SJCRH30 (cell line): ENCODE measurements around the gene MGAT1. TPM values are rescaled to one million over a fixed set of nuclear protein-coding genes. Genes with fewer than 3 reads are reported as not detected.
"Not testable (repeated sequence)": the region's sequence is repeated elsewhere in the genome, so short reads cannot be mapped to it uniquely, and the experiment has no call there.

Source experiments
- DNase-seq, 2 experiments: peaks; one replicate each; pipeline ENCODE4 v3.0.0-alpha.2; 2015 to 2020
- H3K27ac ChIP-seq: fragments of 250-450 bp; sonication (Bioruptor Pico); 2 replicates; pipeline ENCODE4 v1.5.1; 2020; ENCODE audit warnings: mild to moderate bottlenecking, moderate library complexity
- H3K27me3 ChIP-seq: fragments of 250-450 bp; sonication (Bioruptor Pico); 2 replicates; pipeline ENCODE4 v1.5.1; 2020; ENCODE audit warnings: mild to moderate bottlenecking, moderate library complexity
- H3K36me3 ChIP-seq: fragments of 250-450 bp; sonication (Bioruptor Pico); 2 replicates; pipeline ENCODE4 v1.5.1; 2020; ENCODE audit warnings: mild to moderate bottlenecking, moderate library complexity
- H3K4me1 ChIP-seq: fragments of 250-450 bp; sonication (Bioruptor Pico); 2 replicates; pipeline ENCODE4 v1.5.1; 2020; ENCODE audit warnings: mild to moderate bottlenecking, moderate library complexity
- H3K4me3 ChIP-seq: fragments of 250-450 bp; sonication (Bioruptor Pico); 2 replicates; pipeline ENCODE4 v1.5.1; 2020; ENCODE audit warnings: mild to moderate bottlenecking, moderate library complexity
- H3K9me3 ChIP-seq: fragments of 250-450 bp; sonication (Bioruptor Pico); replicated peaks from 2 replicates; pipeline ENCODE4 v1.5.1; 2020; ENCODE audit warnings: mild to moderate bottlenecking, moderate library complexity
- total RNA-seq: library from RNA; depleted of rRNA; stranded (reverse); fragments of >200 nt; shearing (Covaris generic); gene quantifications from 2 replicates; pipeline ENCODE4 v1.2.3, GENCODE V29; 2014; rRNA removed

MGAT1 gene
- total RNA-seq, 1 experiment from 2014 or later = 85.6 TPM

DNA sequence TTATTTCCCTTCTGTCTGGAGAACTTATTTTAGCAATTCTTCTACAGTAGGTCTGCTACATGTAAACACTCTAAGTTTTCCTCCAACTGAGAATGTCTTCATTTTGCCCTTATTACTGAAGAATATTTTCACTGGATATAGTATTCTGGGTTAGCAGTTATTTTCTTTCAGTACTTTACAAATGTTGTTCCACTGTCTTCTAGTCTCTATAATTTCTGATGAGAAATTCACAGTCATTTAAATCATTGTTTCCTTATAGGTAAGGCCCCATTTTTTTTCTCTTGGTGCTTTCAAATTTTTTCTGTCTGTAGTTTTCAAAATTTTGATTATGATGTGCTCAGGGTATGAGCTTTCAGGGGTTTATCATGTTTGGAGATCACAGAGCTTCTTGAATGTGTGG lies 30.8 kb downstream of the MGAT1 start:
- Histone ChIP-seq H3K27me3 (no peaks in the 10 kb centered on the region), H3K27ac (no peak overlapping the region), H3K4me1 (no peaks in the 10 kb centered on the region), H3K36me3 (no peaks in the 10 kb centered on the region), H3K4me3 (no peak overlapping the region), H3K9me3 (no peaks in the 10 kb centered on the region; the same call in 1 of the 2 replicates)
- DNase-seq = no peak

DNA sequence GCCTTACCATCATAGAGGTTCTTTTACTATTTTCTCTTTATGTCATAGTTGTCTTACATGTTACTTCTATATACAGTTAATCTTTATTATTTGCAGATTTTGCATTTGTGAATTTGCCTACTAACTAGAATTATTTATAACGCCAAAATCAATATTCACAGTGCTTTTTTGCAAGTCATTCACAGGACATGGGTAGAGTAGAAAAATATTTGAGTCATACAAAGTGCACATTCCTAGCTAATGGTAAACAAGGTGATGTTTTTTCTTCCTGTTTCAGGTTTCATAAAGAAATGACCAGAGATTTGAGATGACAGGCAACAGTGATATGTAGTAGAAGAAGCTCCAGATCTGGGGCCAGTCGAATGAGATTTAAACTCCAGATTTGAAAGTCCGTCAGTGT lies 32.8 kb downstream of the MGAT1 start:
- H3K27ac ChIP-seq = no peak overlapping the region
- no peaks in the 10 kb centered on the region for H3K36me3 ChIP-seq
- DNase-seq = no peak
- H3K4me3 ChIP-seq = no peak overlapping the region
- H3K27me3 ChIP-seq = no peaks in the 10 kb centered on the region
- no peaks in the 10 kb centered on the region for H3K4me1 ChIP-seq
- no peaks in the 10 kb centered on the region; the same call in 1 of the 2 replicates for H3K9me3 ChIP-seq

DNA sequence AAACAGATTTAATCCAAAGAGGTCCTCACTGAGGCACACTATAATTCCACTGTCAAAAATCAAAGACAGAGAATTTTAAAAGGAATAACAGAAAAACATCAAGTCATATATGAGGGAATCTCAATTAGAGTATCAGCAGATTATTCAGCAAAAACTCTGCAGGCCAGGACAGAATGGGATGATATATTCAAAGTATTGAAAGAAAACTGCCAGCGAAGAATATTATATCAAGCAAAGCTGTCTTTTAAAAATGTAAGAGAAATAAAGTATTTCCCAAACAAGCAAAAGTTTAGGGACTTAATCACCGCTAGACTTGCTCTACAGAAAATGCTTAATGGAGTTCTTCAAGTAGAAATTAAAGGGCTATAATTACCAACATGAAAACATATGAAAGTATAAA lies 47.0 kb downstream of the MGAT1 start:
- Histone ChIP-seq H3K27ac (no peak overlapping the region), H3K4me1 (no peaks in the 10 kb centered on the region), H3K36me3 (no peaks in the 10 kb centered on the region), H3K4me3 (no peak overlapping the region), H3K27me3 (no peaks in the 10 kb centered on the region), H3K9me3 (no peaks in the 10 kb centered on the region)
- no peak for DNase-seq

DNA sequence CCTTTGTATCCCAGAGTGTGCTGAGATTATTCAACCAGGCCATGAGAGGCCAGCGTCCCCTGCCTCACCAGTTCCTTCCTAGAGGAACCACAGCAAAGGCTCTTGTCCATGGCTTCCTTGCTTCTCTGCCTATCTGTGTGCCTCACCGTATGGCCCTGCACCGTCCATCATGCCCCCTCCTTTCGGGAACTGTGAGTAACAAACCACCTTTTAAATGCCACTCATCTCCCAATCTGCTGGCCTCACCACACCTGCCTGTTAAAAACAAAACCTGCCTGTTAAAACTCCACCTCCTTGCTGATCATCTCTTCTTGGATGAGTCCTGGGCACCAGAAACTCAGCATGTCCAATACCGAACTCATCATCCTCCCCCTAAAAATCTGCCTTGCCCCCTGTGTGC lies 58.4 kb downstream of the MGAT1 start:
- Histone ChIP-seq H3K9me3 (no peaks in the 10 kb centered on the region; the same call in 1 of the 2 replicates), H3K27ac (no peak overlapping the region), H3K4me3 (no peak overlapping the region), H3K27me3 (peaks cover 16% of the 10 kb centered on the region; the same call in 1 of the 2 replicates), H3K4me1 (no peaks in the 10 kb centered on the region), H3K36me3 (no peaks in the 10 kb centered on the region)
- DNase-seq = no peak

DNA sequence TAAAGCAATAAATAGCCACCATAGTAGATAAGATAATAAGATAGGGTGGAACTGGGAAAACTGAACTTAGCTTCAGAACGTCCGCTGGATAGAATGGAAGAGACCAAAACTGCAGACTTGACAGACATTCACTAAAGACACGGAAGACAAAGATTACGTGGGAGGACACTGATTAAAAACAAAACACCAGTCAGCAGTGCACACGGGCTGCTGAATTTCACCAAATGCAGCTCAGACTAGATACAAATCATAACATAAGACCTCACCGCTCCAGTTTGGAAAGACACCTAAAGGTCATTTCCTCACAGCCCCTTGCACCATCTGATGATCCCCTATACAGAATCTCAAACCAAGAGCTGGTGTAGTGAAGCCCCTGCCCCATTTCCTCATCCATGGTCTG lies 59.9 kb downstream of the MGAT1 start:
- H3K9me3 ChIP-seq = no peaks in the 10 kb centered on the region; the same call in 1 of the 2 replicates

DNA sequence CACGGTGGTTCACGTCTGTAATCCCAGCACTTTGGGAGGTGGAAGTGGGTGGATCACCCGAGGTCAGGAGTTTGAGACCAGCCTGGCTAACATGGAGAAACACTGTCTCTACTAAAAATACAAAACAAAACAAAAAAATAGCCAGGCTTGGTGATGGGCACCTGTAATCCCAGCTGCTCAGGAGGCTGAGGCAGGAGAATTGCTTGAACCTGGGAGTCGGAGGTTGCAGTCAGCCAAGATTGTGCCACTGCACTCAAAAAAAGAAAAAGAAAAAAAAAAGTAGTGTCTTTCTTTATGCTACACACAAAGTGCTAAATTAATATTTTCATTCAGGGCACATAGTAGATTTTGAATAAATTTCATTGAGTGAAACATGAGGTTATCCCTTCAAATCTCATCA lies 61.7 kb downstream of the MGAT1 start:
- H3K4me3 ChIP-seq, DNase-seq, H3K36me3 ChIP-seq, H3K9me3 ChIP-seq, H3K4me1 ChIP-seq, H3K27ac ChIP-seq: not testable (repeated sequence)
- H3K27me3 ChIP-seq = peaks cover 15% of the 10 kb centered on the region; the same call in 1 of the 2 replicates

More for the DNA sequence above, 59.9 kb downstream of the MGAT1 start:
- no peak for DNase-seq
- peaks cover 16% of the 10 kb centered on the region; the same call in 1 of the 2 replicates for H3K27me3 ChIP-seq
- H3K4me3 ChIP-seq = no peak overlapping the region
- H3K36me3 ChIP-seq = no peaks in the 10 kb centered on the region
- no peaks in the 10 kb centered on the region for H3K4me1 ChIP-seq
- H3K27ac ChIP-seq = no peak overlapping the region

DNA sequence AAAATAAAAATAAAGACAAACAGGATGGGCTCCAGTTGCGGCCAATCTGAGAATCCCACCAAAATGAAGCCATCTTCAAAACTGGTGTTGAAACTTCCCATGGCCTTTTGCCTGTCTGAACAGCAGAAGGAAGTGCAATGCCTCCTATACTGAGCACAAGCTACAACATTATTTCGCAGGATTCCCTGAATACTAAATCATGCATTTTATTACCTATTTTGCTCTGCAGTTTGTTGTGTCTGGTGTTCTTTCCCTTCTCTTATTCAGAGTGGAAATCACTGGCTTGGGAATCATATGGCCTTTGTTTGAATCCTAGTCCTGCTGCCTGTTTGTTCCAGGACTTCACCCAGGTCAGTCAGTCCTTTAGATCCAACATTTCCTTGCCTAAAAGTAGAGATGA lies 62.6 kb downstream of the MGAT1 start, which contains the start of gene OR2Y1:
OR2Y1 (minus strand) TSS at position 101 of the 400 bp plus-strand sequence; CDS start at position 101, 0 bp downstream.
- Histone ChIP-seq H3K9me3 (no peaks in the 10 kb centered on the region; the same call in 1 of the 2 replicates), H3K27ac (no peak within 1 kb of the TSS), H3K27me3 (peaks cover 11% of the 10 kb centered on the region; the same call in 1 of the 2 replicates), H3K4me1 (no peaks in the 10 kb centered on the region), H3K4me3 (no peak within 1 kb of the TSS), H3K36me3 (no peaks in the 10 kb centered on the region)
- DNase-seq = no peak

DNA sequence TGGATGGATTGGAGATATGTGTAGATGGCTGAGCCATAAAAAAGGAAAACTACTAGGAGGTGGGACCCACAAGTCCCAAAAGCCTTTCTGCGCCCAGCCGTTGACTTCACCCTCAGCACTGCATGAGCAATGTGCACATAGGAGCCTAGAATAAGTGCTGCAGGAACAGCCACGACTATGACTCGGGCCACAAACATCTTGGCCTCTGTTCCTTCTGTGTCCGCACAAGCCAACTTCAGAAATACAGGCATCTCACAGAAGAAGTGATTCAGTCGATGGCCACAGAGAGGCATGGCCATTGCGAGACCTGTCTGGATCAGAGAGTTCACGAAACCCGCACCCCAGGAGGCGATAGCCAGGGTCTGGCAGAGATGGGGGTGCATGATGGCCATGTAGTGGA lies 63.3 kb downstream of the MGAT1 start:
- DNase-seq = no peak
- H3K36me3 ChIP-seq = no peaks in the 10 kb centered on the region
- no peaks in the 10 kb centered on the region; the same call in 1 of the 2 replicates for H3K9me3 ChIP-seq
- no peak overlapping the region for H3K27ac ChIP-seq
- H3K4me3 ChIP-seq = no peak overlapping the region
- no peaks in the 10 kb centered on the region for H3K4me1 ChIP-seq
- H3K27me3 ChIP-seq = 0 out of 2 replicates have a peak, but pooled peaks cover 11% of the 10 kb centered on the region

DNA sequence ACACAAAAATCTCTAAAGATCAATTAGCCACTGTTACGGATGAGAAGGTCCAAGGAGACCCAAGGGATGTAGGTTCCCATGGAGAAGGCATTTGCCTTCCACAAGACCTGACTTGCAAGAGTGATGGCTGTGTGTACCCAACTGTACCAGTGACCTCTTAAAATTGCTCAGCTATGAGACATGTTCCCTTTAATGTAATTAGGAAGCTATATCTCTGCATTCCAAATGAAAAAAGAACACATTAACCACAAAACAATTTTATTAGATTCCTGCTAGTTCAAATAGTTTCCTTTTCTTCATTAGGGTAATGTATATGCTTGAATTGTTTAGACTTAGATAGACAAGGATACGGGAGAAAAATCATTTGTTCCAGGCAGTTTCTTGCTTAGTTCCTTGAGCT lies 66.1 kb downstream of the MGAT1 start:
- 0 out of 2 replicates have a peak, but pooled peaks cover 2% of the 10 kb centered on the region for H3K27me3 ChIP-seq
- H3K36me3 ChIP-seq = no peaks in the 10 kb centered on the region
- no peak for DNase-seq
- no peaks in the 10 kb centered on the region for H3K4me1 ChIP-seq
- H3K27ac ChIP-seq = no peak overlapping the region
- no peak overlapping the region for H3K4me3 ChIP-seq
- H3K9me3 ChIP-seq = no peaks in the 10 kb centered on the region

Other genes with a start within 250 kb of the MGAT1 start
- gene SCGB3A1, start 211.3 kb downstream of the MGAT1 start, total RNA-seq = not detected in 2 replicates
- gene FLT4, start 153.2 kb downstream of the MGAT1 start, total RNA-seq = 0.08 TPM in 1 of 2 replicates, not detected in the other
- not detected in 2 replicates for gene OR2Y1, start 62.7 kb downstream of the MGAT1 start, total RNA-seq
- gene ZFP62, start 58.5 kb upstream of the MGAT1 start, total RNA-seq = 31.5 and 43.1 TPM in 2 replicates
- not detected in 2 replicates for gene BTNL8, start 96.4 kb upstream of the MGAT1 start, total RNA-seq
- gene BTNL3, start 186.0 kb upstream of the MGAT1 start, total RNA-seq = not detected in 2 replicates
- gene BTNL9, start 237.5 kb upstream of the MGAT1 start, total RNA-seq = not detected in 2 replicates